Stimulated activated CD4-positive, alpha-beta T cell treated with anti-CD3 and anti-CD28 coated beads, Interleukin-2, amount 100 ng/mL, for 4 hours (primary cell): ENCODE results near the gene SLC16A8.

ENCODE experiments used
- DNase-seq: peaks from one replicate; pipeline ENCODE4 v3.0.0-alpha.2; 2020; ENCODE audit warnings: low read depth

The SLC16A8 gene

GRCh38 chr22:38111925-38112355 lies 28.0 kb upstream of the SLC16A8 start:
- DNase-seq: no peak

GRCh38 chr22:38110863-38111852 lies 27.2 kb upstream of the SLC16A8 start:
- DNase-seq: no peak

GRCh38 chr22:38110008-38110862 lies 26.3 kb upstream of the SLC16A8 start, which contains the start of gene BAIAP2L2:
Gene BAIAP2L2 (minus strand): TSS chr22:38110684. CDS start chr22:38110525, 159 bp downstream.
- DNase-seq: no peak

- DNase-seq: no peak
Measured at GRCh38 chr22:38109371-38110001, 25.5 kb upstream of the SLC16A8 start.

GRCh38 chr22:38108561-38109319 lies 24.8 kb upstream of the SLC16A8 start:
- DNase-seq: no peak

GRCh38 chr22:38107692-38108515 lies 23.9 kb upstream of the SLC16A8 start:
- no peak for DNase-seq

GRCh38 chr22:38106814-38107578 lies 23.0 kb upstream of the SLC16A8 start:
- no peak for DNase-seq

GRCh38 chr22:38104084-38104483 lies 20.1 kb upstream of the SLC16A8 start:
- no peak for DNase-seq

- no peak for DNase-seq
Measured at GRCh38 chr22:38103641-38104040, 19.7 kb upstream of the SLC16A8 start.

GRCh38 chr22:38098410-38099249 lies 14.6 kb upstream of the SLC16A8 start:
- no peak for DNase-seq

GRCh38 chr22:38097557-38098409 lies 13.8 kb upstream of the SLC16A8 start:
- DNase-seq: no peak

GRCh38 chr22:38097058-38097457 lies 13.1 kb upstream of the SLC16A8 start:
- DNase-seq: no peak

GRCh38 chr22:38089474-38089851 lies 5.5 kb upstream of the SLC16A8 start:
- no peak for DNase-seq

- no peak for DNase-seq
Measured at GRCh38 chr22:38088629-38089473, 4.9 kb upstream of the SLC16A8 start.

- DNase-seq: no peak
Measured at GRCh38 chr22:38087855-38088254, 3.9 kb upstream of the SLC16A8 start.

GRCh38 chr22:38086942-38087341 lies 3.0 kb upstream of the SLC16A8 start:
- DNase-seq: no peak
